ENCODE measurements around the gene GLDN. TPM values are rescaled to one million over a fixed set of nuclear protein-coding genes. Genes with fewer than 3 reads are reported as not detected.

GLDN gene
- total RNA-seq, 4 donors from 2014 or later, result 4.2 to 6.0 (median 4.7) TPM

DNA sequence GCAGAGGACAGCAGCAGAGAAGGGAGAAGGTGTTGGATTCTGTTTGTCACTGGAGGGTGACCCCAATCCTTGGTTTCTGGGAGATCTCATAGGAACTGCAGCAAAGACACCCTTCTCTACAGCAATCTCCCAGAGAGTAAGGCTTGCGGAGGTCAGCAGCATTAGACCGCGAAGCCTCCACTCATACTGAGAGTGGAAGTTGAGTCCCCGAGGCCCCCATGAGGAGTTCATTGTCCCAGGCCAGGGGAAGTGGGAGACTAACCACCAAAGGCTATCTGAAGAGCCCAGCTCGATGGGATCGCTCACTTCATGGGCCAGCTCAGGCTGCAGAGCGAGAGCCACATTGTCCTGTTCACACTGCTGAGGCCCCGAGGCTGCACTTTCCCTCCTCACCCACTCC lies 44.6 kb downstream of the GLDN start:
- Histone ChIP-seq H3K4me3 (no peak overlapping the region), H3K27me3 (peaks cover 4% of the 10 kb centered on the region), H3K4me1 (peaks cover 5% of the 10 kb centered on the region), H3K36me3 (no peaks in the 10 kb centered on the region), H3K27ac (no peak overlapping the region), H3K9me3 (no peaks in the 10 kb centered on the region)
- TF ChIP-seq POLR2A (IDR thresholded peaks at IDR 0.05), result no peak
- TF ChIP-seq POLR2AphosphoS5 (IDR thresholded peaks at IDR 0.05), result no peak
- no peak for TF ChIP-seq EP300 (IDR thresholded peaks at IDR 0.05)
- TF ChIP-seq CTCF (IDR thresholded peaks at IDR 0.05), result no peak
- WGBS, result 87% methylated on average over 8 of the region's 8 CpGs
- no peak for DNase-seq (ENCODE audit: low spot score in 2 of 2)

GRCh38 chr15:51386486-51386885 lies 45.0 kb downstream of the GLDN start:
- Histone ChIP-seq H3K36me3 (no peaks in the 10 kb centered on the region), H3K27ac (no peak overlapping the region), H3K9me3 (no peaks in the 10 kb centered on the region), H3K4me3 (no peak overlapping the region), H3K27me3 (peaks cover 4% of the 10 kb centered on the region), H3K4me1 (peaks cover under 1% of the 10 kb centered on the region)
- WGBS, result 95% methylated on average over 12 of the region's 12 CpGs
- TF ChIP-seq POLR2AphosphoS5 (IDR thresholded peaks at IDR 0.05) (no peak), EP300 (IDR thresholded peaks at IDR 0.05) (no peak), CTCF (IDR thresholded peaks at IDR 0.05) (no peak), POLR2A (IDR thresholded peaks at IDR 0.05) (no peak)
- DNase-seq (ENCODE audit: low spot score in 2 of 2), result no peak

DNA sequence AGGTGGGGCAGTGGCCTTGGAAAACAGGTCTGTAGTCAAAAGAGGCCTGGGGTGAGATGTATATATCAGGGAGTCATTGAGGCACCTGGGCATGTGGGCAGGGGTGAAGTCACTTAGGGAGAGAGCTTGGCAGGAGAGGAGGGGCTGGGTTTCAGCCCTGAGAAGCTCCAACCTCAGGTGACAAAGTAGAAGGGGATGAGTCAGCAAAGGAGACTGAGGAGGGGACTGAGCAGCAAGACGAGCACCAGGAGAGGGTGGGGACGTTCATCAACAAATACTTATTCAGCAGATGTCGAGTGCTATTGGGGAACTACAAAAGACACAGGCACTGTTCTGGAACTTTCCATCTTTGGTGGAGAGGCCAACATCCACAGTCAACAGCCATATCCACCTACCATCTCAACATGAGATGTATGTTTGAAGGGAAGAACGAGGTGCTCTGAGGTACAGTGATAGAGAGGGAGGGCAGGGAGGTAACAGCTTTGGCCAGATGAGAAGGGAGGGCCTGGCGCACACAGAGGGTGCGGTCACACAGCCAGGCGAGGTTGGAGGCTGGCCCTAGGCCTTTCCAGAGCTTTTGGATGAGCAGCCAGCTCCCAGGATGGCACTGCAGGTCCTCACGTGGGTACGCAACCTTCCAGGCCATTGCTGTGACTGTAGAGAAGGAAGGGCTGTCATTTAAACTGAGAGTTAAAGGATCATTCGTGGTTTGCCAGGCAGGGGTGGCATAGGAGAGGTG lies 45.7 kb downstream of the GLDN start:
- Histone ChIP-seq H3K4me3 (no peak overlapping the region), H3K36me3 (no peaks in the 10 kb centered on the region), H3K27me3 (peaks cover 4% of the 10 kb centered on the region), H3K27ac (no peak overlapping the region), H3K9me3 (no peaks in the 10 kb centered on the region), H3K4me1 (no peaks in the 10 kb centered on the region)
- 80% methylated on average over 10 of the region's 10 CpGs for WGBS
- TF ChIP-seq EP300 (IDR thresholded peaks at IDR 0.05) (no peak), POLR2AphosphoS5 (IDR thresholded peaks at IDR 0.05) (no peak), CTCF (IDR thresholded peaks at IDR 0.05) (no peak), POLR2A (IDR thresholded peaks at IDR 0.05) (no peak)
- no peak for DNase-seq (ENCODE audit: low spot score in 2 of 2)

DNA sequence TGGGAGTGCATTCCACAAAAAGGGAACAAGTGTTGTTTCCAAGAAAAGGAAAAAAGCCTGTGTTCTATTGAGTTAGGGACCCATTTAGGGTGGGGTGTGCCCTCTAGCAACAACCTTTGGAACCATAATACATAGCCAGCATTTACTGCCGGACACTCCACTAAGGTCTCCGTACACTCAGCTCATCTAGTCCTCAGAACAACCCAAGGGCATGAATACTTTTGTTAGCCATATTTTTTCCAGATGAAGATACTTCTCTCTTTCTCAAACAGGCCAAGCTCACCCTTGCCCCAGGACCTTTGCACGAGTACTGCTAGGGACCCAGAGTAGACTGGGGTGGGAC lies 46.2 kb downstream of the GLDN start:
- Histone ChIP-seq H3K36me3 (no peaks in the 10 kb centered on the region), H3K9me3 (no peaks in the 10 kb centered on the region), H3K4me3 (no peak overlapping the region), H3K4me1 (no peaks in the 10 kb centered on the region), H3K27me3 (peaks cover 4% of the 10 kb centered on the region), H3K27ac (no peak overlapping the region)
- WGBS, result 93% methylated on average over 3 of the region's 3 CpGs
- no peak for TF ChIP-seq EP300 (IDR thresholded peaks at IDR 0.05)
- TF ChIP-seq CTCF (IDR thresholded peaks at IDR 0.05), result no peak
- TF ChIP-seq POLR2AphosphoS5 (IDR thresholded peaks at IDR 0.05), result no peak
- TF ChIP-seq POLR2A (IDR thresholded peaks at IDR 0.05), result no peak
- DNase-seq (ENCODE audit: low spot score in 2 of 2), result no peak

DNA sequence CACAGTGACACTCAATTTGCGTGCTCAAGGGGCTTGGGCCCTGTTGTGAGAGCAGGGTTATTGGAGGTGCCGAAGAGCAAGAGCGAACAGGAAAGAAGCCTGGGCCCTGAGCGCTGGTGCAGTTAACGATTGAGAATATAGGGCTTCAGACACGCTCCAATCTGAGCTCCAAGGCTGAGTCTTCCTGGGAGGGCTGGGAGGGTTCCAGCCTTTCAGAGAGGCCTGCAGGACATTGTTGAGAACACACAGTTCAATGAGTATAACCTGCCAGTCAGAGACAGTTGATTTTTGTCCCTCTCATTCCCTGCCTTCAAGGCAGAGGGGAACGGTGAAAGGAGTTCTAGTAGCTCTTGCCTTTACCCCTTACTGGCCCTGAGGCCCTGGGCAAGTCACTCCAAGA lies 47.3 kb downstream of the GLDN start:
- WGBS, result 93% methylated on average over 7 of the region's 7 CpGs
- no peaks in the 10 kb centered on the region for H3K4me1 ChIP-seq
- no peaks in the 10 kb centered on the region for H3K9me3 ChIP-seq
- H3K36me3 ChIP-seq, result no peaks in the 10 kb centered on the region
- H3K27me3 ChIP-seq, result peaks cover 4% of the 10 kb centered on the region
- TF ChIP-seq POLR2AphosphoS5 (IDR thresholded peaks at IDR 0.05) (no peak), CTCF (IDR thresholded peaks at IDR 0.05) (no peak), EP300 (IDR thresholded peaks at IDR 0.05) (no peak), POLR2A (IDR thresholded peaks at IDR 0.05) (no peak)
- H3K27ac ChIP-seq, result no peak overlapping the region
- no peak overlapping the region for H3K4me3 ChIP-seq
- no peak for DNase-seq (ENCODE audit: low spot score in 2 of 2)
